OCI-LY3 (cell line): ENCODE data around the gene GFPT2.

Experiments
- H2AFZ ChIP-seq: fragments of 200-600, 300-600 bp; shearing (Covaris generic); 2 replicates; pipeline ENCODE4 v1.6.0; 2014; ENCODE audit warnings: antibody characterized with exemption, low read depth, low read length
- H3K27ac ChIP-seq: fragments of 200-600, 300-600 bp; sonication (generic); 2 replicates; pipeline ENCODE4 v1.5.1; 2014; ENCODE audit warnings: mild to moderate bottlenecking, low read length, moderate library complexity, mixed read lengths
- H3K27me3 ChIP-seq: fragments of 200-600, 300-600 bp; sonication (generic); 2 replicates; pipeline ENCODE4 v1.6.1; 2014; ENCODE audit warnings: low read depth, low read length, mixed read lengths
- H3K36me3 ChIP-seq: fragments of 200-600, 300-600 bp; sonication (generic); replicated peaks from 2 replicates; pipeline ENCODE3; 2014; ENCODE audit warnings: low read depth, low read length, mixed read lengths
- H3K4me1 ChIP-seq: fragments of 300-600, 200-600 bp; sonication (generic); 2 replicates; pipeline ENCODE4 v1.6.1; 2014; ENCODE audit warnings: low read length, mixed read lengths
- H3K4me2 ChIP-seq: fragments of 200-600, 300-600 bp; sonication (generic); 2 replicates; pipeline ENCODE4 v1.6.1; 2014; ENCODE audit warnings: low read length, mixed read lengths
- H3K4me3 ChIP-seq: fragments of 300-600, 200-600 bp; sonication (generic); 2 replicates; pipeline ENCODE4 v1.5.1; 2014; ENCODE audit warnings: antibody characterized with exemption, mild to moderate bottlenecking, low read length, moderate library complexity
- H3K79me2 ChIP-seq: fragments of 300-600, 200-600 bp; shearing (Covaris generic); 2 replicates; pipeline ENCODE4 v1.6.1; 2014; ENCODE audit warnings: mild to moderate bottlenecking, low read length, mixed read lengths
- H3K9ac ChIP-seq: fragments of 300-600, 200-600 bp; shearing (Covaris generic); 2 replicates; pipeline ENCODE4 v1.6.0; 2014; ENCODE audit warnings: mild to moderate bottlenecking, low read length, moderate library complexity
- H3K9me3 ChIP-seq: fragments of 200-600, 300-600 bp; shearing (Covaris generic); 2 replicates; pipeline ENCODE4 v1.6.1; 2014; ENCODE audit warnings: low read length, mixed read lengths; ENCODE audit not compliant: insufficient read depth
- H4K20me1 ChIP-seq: fragments of 200-600, 300-600 bp; sonication (generic); 2 replicates; pipeline ENCODE4 v1.6.1; 2016; ENCODE audit warnings: low read length, mixed read lengths; ENCODE audit not compliant: insufficient read depth
- EZH2phosphoT487 ChIP-seq: fragments of 200-600 bp; shearing (Covaris generic); IDR thresholded peaks from 2 replicates; pipeline ENCODE4 v1.6.1; 2018; ENCODE audit warnings: antibody characterized with exemption, mixed run types, low read depth
- TF ChIP-seq, protein P1 (sequence below): fragments of 200-600, 300-600 bp; sonication (generic); IDR thresholded peaks from 2 replicates; pipeline ENCODE4 v1.5.1; 2014; ENCODE audit warnings: antibody characterized with exemption, low read length, low read depth

GFPT2 gene

GRCh38 chr5:180287404-180287803 is 65.7 kb downstream of the GFPT2 start:
- Histone ChIP-seq H3K9me3 (no peaks in the 10 kb centered on the region), H3K4me1 (peaks cover 9% of the 10 kb centered on the region), H3K79me2 (peaks cover 72% of the 10 kb centered on the region), H3K27me3 (no peaks in the 10 kb centered on the region), H2AFZ (no peak overlapping the region), H3K36me3 (peaks cover 49% of the 10 kb centered on the region), H3K4me3 (no peak overlapping the region), H3K27ac (no peak overlapping the region), H3K4me2 (no peak overlapping the region), H3K9ac (no peak overlapping the region), H4K20me1 (peaks cover 12% of the 10 kb centered on the region)
- TF ChIP-seq, protein P1, sequence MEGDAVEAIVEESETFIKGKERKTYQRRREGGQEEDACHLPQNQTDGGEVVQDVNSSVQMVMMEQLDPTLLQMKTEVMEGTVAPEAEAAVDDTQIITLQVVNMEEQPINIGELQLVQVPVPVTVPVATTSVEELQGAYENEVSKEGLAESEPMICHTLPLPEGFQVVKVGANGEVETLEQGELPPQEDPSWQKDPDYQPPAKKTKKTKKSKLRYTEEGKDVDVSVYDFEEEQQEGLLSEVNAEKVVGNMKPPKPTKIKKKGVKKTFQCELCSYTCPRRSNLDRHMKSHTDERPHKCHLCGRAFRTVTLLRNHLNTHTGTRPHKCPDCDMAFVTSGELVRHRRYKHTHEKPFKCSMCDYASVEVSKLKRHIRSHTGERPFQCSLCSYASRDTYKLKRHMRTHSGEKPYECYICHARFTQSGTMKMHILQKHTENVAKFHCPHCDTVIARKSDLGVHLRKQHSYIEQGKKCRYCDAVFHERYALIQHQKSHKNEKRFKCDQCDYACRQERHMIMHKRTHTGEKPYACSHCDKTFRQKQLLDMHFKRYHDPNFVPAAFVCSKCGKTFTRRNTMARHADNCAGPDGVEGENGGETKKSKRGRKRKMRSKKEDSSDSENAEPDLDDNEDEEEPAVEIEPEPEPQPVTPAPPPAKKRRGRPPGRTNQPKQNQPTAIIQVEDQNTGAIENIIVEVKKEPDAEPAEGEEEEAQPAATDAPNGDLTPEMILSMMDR = no peak
- TF ChIP-seq EZH2phosphoT487 = no peak

DNA sequence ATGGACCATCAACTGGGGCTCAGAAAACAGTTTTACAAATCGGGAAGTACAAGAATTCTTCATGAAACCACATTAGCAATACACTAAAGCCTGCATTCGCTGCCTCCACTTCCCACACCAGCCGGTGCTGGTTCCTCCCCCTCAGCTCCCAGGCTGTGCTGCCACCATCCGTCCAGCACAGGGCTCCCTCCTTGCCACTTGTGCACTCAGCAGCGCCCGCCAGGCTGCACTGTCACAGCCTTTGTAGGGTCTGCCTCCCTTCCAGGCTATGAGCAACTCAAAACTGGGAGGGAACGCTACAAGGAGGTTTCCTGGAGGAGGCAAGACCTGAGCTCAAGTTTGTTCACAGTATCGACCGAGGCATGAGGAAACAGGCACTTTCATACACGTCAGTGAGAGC is 69.0 kb downstream of the GFPT2 start:
- Histone ChIP-seq H3K27ac (no peak overlapping the region), H4K20me1 (no peaks in the 10 kb centered on the region), H2AFZ (no peak overlapping the region), H3K4me1 (no peaks in the 10 kb centered on the region), H3K4me3 (no peak overlapping the region), H3K4me2 (no peak overlapping the region), H3K9me3 (0 out of 2 replicates have a peak, but pooled peaks cover 7% of the 10 kb centered on the region), H3K79me2 (peaks cover 58% of the 10 kb centered on the region), H3K27me3 (no peaks in the 10 kb centered on the region), H3K36me3 (peaks cover 81% of the 10 kb centered on the region), H3K9ac (no peak overlapping the region)
- TF ChIP-seq, protein P1 = no peak
- TF ChIP-seq EZH2phosphoT487 = no peak

DNA sequence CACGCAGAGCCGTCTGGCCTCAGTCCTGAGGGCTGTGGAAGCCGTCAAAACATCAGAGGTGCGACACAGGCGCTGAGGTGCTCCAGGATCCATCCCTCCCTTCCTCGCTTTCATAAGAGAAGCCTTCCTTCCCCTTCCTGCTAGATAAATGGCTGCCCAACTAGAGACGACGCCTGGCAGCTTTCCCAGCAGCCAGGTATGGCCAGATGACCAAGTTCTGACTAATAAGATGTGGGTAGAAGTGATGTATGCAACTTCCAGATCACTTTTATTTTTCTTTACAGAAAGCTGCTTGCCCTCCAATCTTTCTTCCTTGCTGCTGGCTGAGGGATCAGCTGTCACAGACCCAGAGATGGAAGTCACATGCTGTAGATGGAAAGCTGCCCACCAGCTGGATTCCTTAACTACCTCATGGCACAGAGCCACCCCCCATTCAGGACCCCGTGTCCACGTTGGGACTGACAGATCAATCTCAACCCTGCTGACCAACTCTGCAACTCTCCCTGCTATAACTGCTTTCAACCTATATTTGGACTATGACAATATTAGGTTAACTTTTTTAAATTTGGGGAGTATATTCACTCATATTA is 70.0 kb downstream of the GFPT2 start:
- Histone ChIP-seq H4K20me1 (no peaks in the 10 kb centered on the region), H3K36me3 (peaks cover 83% of the 10 kb centered on the region), H3K79me2 (peaks cover 47% of the 10 kb centered on the region), H3K4me2 (no peak overlapping the region), H3K9me3 (0 out of 2 replicates have a peak, but pooled peaks cover 7% of the 10 kb centered on the region), H3K9ac (no peak overlapping the region), H2AFZ (no peak overlapping the region), H3K27me3 (no peaks in the 10 kb centered on the region), H3K4me3 (no peak overlapping the region), H3K4me1 (no peaks in the 10 kb centered on the region), H3K27ac (no peak overlapping the region)
- TF ChIP-seq, protein P1 = no peak
- no peak for TF ChIP-seq EZH2phosphoT487

DNA sequence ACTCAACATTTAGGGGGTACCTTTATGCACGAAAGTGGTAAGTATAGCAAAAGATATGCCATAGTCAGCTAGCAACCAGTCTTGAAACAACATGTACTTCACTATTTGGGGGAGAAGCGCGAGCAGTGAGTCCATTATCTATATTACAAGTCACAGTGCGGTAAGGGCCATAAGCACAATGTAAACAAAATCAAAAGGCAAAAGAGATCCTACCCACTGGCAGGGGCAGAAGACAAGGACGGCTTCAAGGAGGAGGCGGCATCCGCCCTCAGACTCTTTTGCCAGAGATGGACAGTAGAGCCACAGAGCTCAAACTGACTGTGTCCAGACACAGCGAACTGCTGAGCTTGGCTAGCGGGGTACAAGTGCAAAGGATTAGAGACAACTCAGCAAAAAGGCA is 70.9 kb downstream of the GFPT2 start:
- no peak overlapping the region for H3K27ac ChIP-seq
- no peaks in the 10 kb centered on the region for H4K20me1 ChIP-seq
- H2AFZ ChIP-seq = no peak overlapping the region
- no peak for TF ChIP-seq EZH2phosphoT487
- TF ChIP-seq, protein P1 = no peak
- H3K27me3 ChIP-seq = no peaks in the 10 kb centered on the region
- no peak overlapping the region for H3K9ac ChIP-seq
- H3K36me3 ChIP-seq = peaks cover 83% of the 10 kb centered on the region
- no peak overlapping the region for H3K4me2 ChIP-seq
- no peak overlapping the region for H3K4me3 ChIP-seq
- H3K79me2 ChIP-seq = peaks cover 39% of the 10 kb centered on the region
- H3K9me3 ChIP-seq = 0 out of 2 replicates have a peak, but pooled peaks cover 11% of the 10 kb centered on the region
- no peaks in the 10 kb centered on the region for H3K4me1 ChIP-seq
